ENCODE measurements around the gene GRAMD2B.

The GRAMD2B gene

DNA sequence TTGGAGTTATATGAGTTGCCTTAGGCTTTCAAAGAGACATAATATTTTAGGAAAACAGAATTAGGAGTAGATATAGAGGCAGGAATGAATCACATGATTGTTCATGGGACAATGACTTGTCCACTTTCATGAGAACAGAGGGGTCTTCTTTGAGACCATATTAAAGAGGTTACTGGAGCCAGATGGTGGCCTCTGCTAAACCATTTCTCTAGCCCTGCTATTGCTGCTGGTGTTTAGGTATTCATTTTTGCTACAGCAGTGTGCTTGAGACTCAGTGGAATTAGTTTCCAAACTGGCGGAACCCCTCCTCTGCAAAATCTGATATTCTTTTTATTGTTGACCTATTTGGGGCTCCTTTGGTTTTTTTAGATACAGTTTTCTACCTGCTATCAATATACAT is 31.3 kb downstream of the GRAMD2B start:
- TF ChIP-seq, protein P1, sequence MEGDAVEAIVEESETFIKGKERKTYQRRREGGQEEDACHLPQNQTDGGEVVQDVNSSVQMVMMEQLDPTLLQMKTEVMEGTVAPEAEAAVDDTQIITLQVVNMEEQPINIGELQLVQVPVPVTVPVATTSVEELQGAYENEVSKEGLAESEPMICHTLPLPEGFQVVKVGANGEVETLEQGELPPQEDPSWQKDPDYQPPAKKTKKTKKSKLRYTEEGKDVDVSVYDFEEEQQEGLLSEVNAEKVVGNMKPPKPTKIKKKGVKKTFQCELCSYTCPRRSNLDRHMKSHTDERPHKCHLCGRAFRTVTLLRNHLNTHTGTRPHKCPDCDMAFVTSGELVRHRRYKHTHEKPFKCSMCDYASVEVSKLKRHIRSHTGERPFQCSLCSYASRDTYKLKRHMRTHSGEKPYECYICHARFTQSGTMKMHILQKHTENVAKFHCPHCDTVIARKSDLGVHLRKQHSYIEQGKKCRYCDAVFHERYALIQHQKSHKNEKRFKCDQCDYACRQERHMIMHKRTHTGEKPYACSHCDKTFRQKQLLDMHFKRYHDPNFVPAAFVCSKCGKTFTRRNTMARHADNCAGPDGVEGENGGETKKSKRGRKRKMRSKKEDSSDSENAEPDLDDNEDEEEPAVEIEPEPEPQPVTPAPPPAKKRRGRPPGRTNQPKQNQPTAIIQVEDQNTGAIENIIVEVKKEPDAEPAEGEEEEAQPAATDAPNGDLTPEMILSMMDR (IDR thresholded peaks at IDR 0.05), result no peak

DNA sequence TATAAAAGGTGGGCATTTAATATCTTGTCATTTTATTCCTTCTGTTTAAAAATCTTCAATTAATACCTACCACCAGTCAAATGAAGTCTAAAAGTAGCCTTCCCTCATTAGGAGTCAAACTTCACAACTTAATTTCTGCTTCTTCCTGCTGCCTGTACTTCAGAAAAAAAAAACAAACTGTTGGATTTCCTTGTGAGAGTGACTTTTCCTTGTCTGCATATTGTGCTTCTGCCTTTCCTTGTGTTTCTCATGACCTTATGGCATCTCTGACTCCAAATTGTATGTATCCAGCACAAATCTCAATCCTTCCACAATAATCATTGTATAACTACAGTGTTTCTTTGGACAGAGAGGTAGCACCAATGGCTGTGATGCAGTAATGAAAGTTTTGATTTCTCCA is 32.1 kb downstream of the GRAMD2B start:
- TF ChIP-seq, protein P1 (IDR thresholded peaks at IDR 0.05), result no peak

DNA sequence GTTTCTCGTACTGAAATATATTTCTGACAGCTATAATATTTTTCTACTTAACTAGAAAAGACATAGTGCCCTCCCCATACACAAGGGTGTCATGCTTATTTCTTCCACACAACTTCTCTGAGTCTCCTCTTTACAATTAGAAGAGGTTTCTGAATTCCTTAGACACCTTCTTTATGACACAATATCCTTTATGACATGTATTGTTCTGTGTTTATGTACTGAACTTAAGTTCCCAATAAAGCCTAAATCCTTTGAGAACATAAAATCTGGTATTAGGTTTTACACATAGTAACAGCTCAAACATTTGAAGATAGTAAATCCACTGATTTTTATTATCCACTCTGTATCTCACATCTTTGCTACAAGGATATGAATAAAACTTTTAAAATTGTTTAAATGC is 32.5 kb downstream of the GRAMD2B start:
- TF ChIP-seq, protein P1 (IDR thresholded peaks at IDR 0.05), result no peak

DNA sequence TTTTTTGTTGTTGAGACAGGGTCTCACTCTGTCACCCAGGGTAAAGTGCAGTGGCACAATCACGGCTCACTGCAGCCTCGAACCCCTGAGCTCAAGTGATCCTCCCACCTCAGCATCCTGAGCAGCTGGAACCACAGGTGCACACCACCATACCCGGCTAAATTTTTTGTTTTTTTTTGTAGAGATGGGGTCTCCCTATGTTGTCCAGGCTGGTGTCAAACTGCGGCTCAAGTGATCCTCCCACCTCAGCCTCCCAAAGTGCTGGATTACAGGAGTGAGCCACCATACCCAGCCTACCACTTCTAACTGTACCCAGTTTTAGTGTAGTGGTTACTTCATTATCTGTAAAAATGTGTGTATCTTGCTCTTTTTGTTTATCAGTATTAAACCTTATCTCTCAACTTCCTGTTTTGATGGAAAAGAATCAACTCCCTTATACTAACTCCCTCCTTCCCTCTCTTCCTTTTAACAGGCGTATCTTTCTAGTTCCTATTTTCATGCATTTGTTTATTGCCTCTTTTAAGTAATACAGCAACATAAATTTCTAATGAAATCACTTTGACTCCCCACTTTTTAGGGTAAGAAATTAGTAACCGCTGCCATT is 33.1 kb downstream of the GRAMD2B start:
- TF ChIP-seq, protein P1 (IDR thresholded peaks at IDR 0.05), result no peak

DNA sequence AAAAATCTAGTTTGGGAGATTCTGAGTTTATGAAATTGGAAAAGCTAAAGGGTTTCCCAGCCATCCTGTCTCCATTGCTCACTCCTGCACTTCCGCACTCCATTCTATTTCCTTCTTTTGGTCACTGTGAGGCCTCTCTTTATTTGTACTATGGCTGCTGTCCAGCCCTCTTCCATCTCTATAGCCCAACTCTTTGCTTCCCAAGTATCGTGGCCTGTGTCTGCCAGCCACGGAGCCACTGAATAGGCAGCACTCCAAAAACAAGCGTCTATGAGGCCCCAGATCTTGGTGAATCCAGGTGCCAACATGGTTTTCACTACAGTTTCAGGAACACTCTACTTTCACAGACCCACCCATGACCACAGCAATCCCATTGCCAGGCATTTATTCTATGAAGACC is 37.2 kb downstream of the GRAMD2B start:
- TF ChIP-seq, protein P1 (IDR thresholded peaks at IDR 0.05), result no peak

DNA sequence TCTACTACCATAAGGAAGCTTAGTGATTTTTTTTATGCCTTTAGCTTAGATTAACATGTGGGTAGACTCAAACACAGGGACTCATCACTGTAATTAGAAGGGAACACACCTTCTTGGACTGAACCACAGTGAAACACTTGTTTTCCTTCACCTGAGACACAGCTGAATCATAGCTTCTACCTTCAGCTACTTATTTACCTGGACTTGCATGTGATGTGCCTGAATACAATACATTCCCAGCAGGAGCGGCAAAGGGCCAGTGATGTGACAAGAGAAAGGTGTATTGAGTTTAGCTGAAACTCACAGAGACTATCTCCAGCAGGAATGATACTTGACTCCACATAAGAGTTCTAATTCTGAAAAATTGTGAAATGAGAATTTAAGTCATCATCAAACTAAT is 37.8 kb downstream of the GRAMD2B start:
- TF ChIP-seq, protein P1 (IDR thresholded peaks at IDR 0.05), result no peak

DNA sequence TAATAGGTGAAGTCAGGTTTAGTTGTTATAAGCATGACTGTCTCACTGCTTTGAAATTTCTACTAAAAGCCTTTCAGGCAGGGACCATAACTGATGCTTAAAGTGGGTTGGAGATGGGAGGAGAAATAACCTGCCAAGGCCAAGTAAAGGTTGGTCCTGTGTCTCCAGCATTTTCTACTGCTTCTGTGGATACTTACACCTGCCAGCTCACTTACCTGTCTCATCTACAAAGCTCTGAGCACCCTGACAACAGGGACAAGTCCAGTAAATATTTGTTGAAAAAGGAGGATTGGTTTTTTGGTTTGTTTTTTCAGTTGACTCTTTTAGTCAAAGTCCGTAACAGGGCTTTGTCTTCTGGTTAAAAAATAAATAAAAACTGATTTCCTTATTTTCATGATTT is 38.6 kb downstream of the GRAMD2B start:
- TF ChIP-seq, protein P1 (IDR thresholded peaks at IDR 0.05), result no peak

Data from LNCAP (cell line).